ENCODE results near the gene CCDC40. TPM values are rescaled to one million over a fixed set of nuclear protein-coding genes. Genes with fewer than 3 reads are reported as not detected.

CCDC40 gene
- total RNA-seq, 1 donor = 8.3 TPM

DNA sequence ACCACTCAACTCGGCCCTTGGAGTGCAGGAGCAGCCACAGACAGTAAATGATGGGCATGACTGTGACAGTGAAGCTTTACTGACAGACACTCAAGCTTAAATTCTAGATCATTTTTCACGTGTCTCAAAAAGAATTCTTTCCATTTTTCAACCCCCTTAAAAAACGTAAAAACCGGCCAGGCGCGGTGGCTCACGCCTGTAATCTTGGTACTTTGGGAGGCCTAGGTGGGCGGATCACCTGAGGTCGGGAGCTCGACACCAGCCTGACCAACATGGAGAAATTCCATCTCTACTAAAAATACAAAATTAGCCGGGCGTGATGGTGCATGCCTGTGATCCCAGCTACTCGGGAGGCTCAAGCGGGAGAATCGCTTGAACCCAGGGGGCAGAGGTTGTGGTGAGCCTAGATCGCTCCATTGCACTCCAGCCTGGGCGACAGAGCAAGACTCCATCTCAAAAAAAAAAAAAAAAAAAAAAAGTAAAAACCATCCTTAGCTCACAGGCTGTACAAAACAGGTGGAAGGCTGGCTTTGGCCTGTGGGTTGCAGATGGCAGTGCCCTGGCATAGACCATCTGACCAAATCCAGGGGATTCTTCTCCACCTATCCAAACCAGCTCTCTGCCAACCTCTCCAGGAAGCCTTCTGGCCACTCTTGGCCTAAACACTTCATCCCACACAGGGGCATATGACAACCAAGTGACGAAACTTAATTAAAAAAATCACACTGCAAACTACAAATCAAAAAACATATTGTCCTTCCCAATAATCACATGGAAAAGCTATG, 19.0 kb upstream of the CCDC40 start:
- Histone ChIP-seq H3K27ac (ENCODE audit: low read depth, low read length) (no peak overlapping the region), H4K20me1 (ENCODE audit: insufficient read depth, low read length) (peaks cover 16% of the 10 kb centered on the region), H3K4me1 (ENCODE audit: insufficient read depth, low read length) (no peaks in the 10 kb centered on the region), H3K36me3 (ENCODE audit: insufficient read depth, low read length) (peaks cover 7% of the 10 kb centered on the region), H3K79me2 (ENCODE audit: insufficient read depth, low read length) (peaks cover 22% of the 10 kb centered on the region), H2AFZ (ENCODE audit: low read length) (no peak overlapping the region), H3K4me2 (ENCODE audit: insufficient read depth, low read length) (no peak overlapping the region), H3K9me3 (ENCODE audit: low read depth, low read length) (no peaks in the 10 kb centered on the region), H3K4me3 (ENCODE audit: insufficient read depth, low read length) (no peak overlapping the region), H3K27me3 (ENCODE audit: insufficient read depth, low read length) (no peaks in the 10 kb centered on the region)
- DNase-seq (ENCODE audit: insufficient read length, low spot score, missing footprints) = no peak
- TF ChIP-seq, protein P1, sequence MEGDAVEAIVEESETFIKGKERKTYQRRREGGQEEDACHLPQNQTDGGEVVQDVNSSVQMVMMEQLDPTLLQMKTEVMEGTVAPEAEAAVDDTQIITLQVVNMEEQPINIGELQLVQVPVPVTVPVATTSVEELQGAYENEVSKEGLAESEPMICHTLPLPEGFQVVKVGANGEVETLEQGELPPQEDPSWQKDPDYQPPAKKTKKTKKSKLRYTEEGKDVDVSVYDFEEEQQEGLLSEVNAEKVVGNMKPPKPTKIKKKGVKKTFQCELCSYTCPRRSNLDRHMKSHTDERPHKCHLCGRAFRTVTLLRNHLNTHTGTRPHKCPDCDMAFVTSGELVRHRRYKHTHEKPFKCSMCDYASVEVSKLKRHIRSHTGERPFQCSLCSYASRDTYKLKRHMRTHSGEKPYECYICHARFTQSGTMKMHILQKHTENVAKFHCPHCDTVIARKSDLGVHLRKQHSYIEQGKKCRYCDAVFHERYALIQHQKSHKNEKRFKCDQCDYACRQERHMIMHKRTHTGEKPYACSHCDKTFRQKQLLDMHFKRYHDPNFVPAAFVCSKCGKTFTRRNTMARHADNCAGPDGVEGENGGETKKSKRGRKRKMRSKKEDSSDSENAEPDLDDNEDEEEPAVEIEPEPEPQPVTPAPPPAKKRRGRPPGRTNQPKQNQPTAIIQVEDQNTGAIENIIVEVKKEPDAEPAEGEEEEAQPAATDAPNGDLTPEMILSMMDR (IDR thresholded peaks at IDR 0.05; ENCODE audit: extremely low read depth, low read depth, low read length) = no peak

DNA sequence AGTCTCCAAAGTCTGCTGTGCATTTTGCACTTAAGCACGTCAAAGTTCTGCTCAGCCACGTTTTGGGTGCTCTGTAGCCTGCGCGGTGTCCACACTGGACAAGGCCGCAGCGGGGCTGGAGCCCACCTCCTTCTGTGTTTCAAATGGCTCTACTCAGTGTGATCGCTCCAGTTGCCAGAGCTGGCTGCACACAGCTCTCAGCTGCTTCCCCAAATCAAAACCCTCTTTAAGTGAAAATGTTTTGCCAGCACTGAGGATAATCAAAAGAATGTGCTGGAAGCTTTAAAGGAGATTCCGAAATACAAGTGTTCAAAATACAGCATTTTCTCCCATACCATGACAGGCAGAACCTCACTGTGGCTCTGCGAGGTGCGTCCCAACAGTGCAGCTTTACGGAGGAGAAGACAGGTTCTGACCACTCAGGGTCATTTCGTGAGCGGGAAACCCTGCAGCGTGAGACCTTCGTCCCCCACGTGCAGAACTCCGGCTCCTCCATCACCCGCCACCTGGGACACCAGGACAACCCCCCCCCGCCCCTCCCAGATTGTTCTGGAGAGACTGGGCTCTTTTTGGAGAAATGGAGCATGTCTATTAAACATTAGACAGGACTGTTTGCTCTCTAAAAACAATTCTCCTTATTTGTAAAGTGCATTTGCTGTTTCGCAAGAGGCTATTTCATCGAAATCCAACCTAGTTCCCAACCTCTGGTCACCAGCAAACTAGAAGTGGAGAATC, 17.4 kb upstream of the CCDC40 start:
- Histone ChIP-seq H3K4me3 (ENCODE audit: insufficient read depth, low read length) (no peak overlapping the region), H3K79me2 (ENCODE audit: insufficient read depth, low read length) (peaks cover 25% of the 10 kb centered on the region), H2AFZ (ENCODE audit: low read length) (no peak overlapping the region), H3K36me3 (ENCODE audit: insufficient read depth, low read length) (no peaks in the 10 kb centered on the region), H4K20me1 (ENCODE audit: insufficient read depth, low read length) (peaks cover 20% of the 10 kb centered on the region), H3K27ac (ENCODE audit: low read depth, low read length) (no peak overlapping the region), H3K9me3 (ENCODE audit: low read depth, low read length) (no peaks in the 10 kb centered on the region), H3K4me1 (ENCODE audit: insufficient read depth, low read length) (no peaks in the 10 kb centered on the region), H3K27me3 (ENCODE audit: insufficient read depth, low read length) (no peaks in the 10 kb centered on the region), H3K4me2 (ENCODE audit: insufficient read depth, low read length) (no peak overlapping the region)
- TF ChIP-seq, protein P1 (IDR thresholded peaks at IDR 0.05; ENCODE audit: extremely low read depth, low read depth, low read length) = no peak
- DNase-seq (ENCODE audit: insufficient read length, low spot score, missing footprints) = peak; percentile 57

DNA sequence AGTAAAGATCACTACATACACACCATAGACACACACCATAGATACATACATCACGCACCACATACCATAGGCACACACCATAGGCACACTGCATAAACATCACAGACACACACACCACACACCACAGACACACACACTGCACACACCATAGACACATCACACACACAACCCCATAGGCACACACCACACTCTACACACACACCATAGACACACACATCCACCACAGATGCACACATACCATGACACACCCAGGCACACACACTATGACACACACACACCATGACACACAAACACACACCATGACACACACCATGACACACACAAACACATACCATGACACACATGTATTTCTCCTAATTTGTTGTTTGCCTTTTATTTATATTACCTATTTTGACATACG, 14.8 kb upstream of the CCDC40 start:
- no peak overlapping the region for H3K4me2 ChIP-seq (ENCODE audit: insufficient read depth, low read length)
- no peaks in the 10 kb centered on the region for H3K9me3 ChIP-seq (ENCODE audit: low read depth, low read length)
- H2AFZ ChIP-seq (ENCODE audit: low read length) = no peak overlapping the region
- H3K4me1 ChIP-seq (ENCODE audit: insufficient read depth, low read length) = no peaks in the 10 kb centered on the region
- no peak overlapping the region for H3K27ac ChIP-seq (ENCODE audit: low read depth, low read length)
- no peak overlapping the region for H3K4me3 ChIP-seq (ENCODE audit: insufficient read depth, low read length)
- TF ChIP-seq, protein P1 (IDR thresholded peaks at IDR 0.05; ENCODE audit: extremely low read depth, low read depth, low read length) = no peak
- H3K27me3 ChIP-seq (ENCODE audit: insufficient read depth, low read length) = no peaks in the 10 kb centered on the region
- H4K20me1 ChIP-seq (ENCODE audit: insufficient read depth, low read length) = peaks cover 30% of the 10 kb centered on the region
- H3K36me3 ChIP-seq (ENCODE audit: insufficient read depth, low read length) = no peaks in the 10 kb centered on the region
- DNase-seq (ENCODE audit: insufficient read length, low spot score, missing footprints) = no peak
- peaks cover 39% of the 10 kb centered on the region for H3K79me2 ChIP-seq (ENCODE audit: insufficient read depth, low read length)
